Panc1 (cell line): ENCODE measurements around the gene B3GALT2. TPM values are rescaled to one million over a fixed set of nuclear protein-coding genes. Genes with fewer than 3 reads are reported as not detected.

Experiments used
- ATAC-seq: fragments of 200-7000 bp; cut with Tn5 transposase; 2 replicates; pipeline ENCODE4 v1.9.1; 2020; ENCODE audit warnings: mild to moderate bottlenecking, moderate library complexity
- BruUV-seq: library from RNA; stranded (reverse); fragments of 400-500 nt; replicated peaks from 2 replicates; lab custom pipeline; 2021; lab: Mats Ljungman, UMichigan
- CTCF ChIA-PET: fragments of 300-600 bp; sonication (Branson Sonifier 250); formaldehyde crosslinking; loops from one replicate; lab custom pipeline; 2022; ENCODE audit warnings: antibody characterized with exemption; lab: Charles Lee
- POLR2A ChIA-PET: fragments of 300-600 bp; sonication (Branson Sonifier 250); formaldehyde crosslinking; loops from one replicate; lab custom pipeline; 2022; ENCODE audit warnings: antibody characterized with exemption; lab: Charles Lee
- DNase-seq: peaks from one replicate; pipeline ENCODE4 v3.0.0-alpha.2; 2010; ENCODE audit warnings: low read depth, low spot score
- H3K27ac ChIP-seq: 2 replicates; pipeline ENCODE4 v1.5.1; 2011; ENCODE audit warnings: mild to moderate bottlenecking, low read length, inconsistent platforms
- H3K27me3 ChIP-seq: fragments of 200-500 bp; sonication (Bioruptor generic); 2 replicates; pipeline ENCODE4 v1.6.0; 2014; ENCODE audit warnings: low read length, inconsistent platforms; ENCODE audit not compliant: control insufficient read depth, insufficient read depth
- H3K36me3 ChIP-seq: fragments of 200-500 bp; sonication (Bioruptor generic); 2 replicates; pipeline ENCODE4 v1.5.1; 2014; ENCODE audit warnings: inconsistent platforms, mild to moderate bottlenecking, low read length, moderate library complexity; ENCODE audit not compliant: control insufficient read depth, insufficient read depth
- H3K4me1 ChIP-seq: 2 replicates; pipeline ENCODE4 v1.5.1; 2011; ENCODE audit warnings: inconsistent platforms, mild to moderate bottlenecking, low read length, moderate library complexity; ENCODE audit not compliant: control insufficient read depth, insufficient read depth
- H3K4me3 ChIP-seq, 2 experiments: 2 replicates each; pipeline ENCODE4 v1.5.1; 2011 to 2012; ENCODE audit warnings: low read depth in 2 of 2, low read length in 2 of 2, mild to moderate bottlenecking in 2 of 2, inconsistent platforms in 1 of 2, moderate library complexity in 1 of 2
- H3K9me3 ChIP-seq: fragments of 200-500 bp; sonication (Bioruptor generic); 2 replicates; pipeline ENCODE4 v1.5.1; 2014; ENCODE audit warnings: low read depth, mild to moderate bottlenecking, inconsistent platforms, low read length, moderate library complexity; ENCODE audit not compliant: control insufficient read depth, insufficient read depth
- POLR2AphosphoS5 ChIP-seq: IDR thresholded peaks from 2 replicates; pipeline ENCODE4 v1.6.1; 2012; ENCODE audit warnings: mild to moderate bottlenecking, low read depth, low read length, moderate library complexity
- SIN3A ChIP-seq: IDR thresholded peaks from 2 replicates; pipeline ENCODE4 v1.6.1; 2012; ENCODE audit warnings: low read depth, mild to moderate bottlenecking, low read length, moderate library complexity, borderline replicate concordance; ENCODE audit not compliant: insufficient read depth
- TCF7L2 ChIP-seq: IDR thresholded peaks from 2 replicates; pipeline ENCODE4 v1.6.1; 2011; ENCODE audit warnings: mild to moderate bottlenecking, low read depth, low read length, inconsistent platforms
- in situ Hi-C: cut with HindIII; loops from 2 replicates; pipeline ENCODE4 v1.10.0; 2016; ENCODE audit warnings: low sequenced_read_pairs, low pct_unique_long_range_greater_than_20kb
- intact Hi-C: fragments of 100-400 bp; cut with micrococcal nuclease; formaldehyde crosslinking; loops from one replicate; pipeline ENCODE4 v1.10.0; 2022; ENCODE audit not compliant: unreplicated experiment
- total RNA-seq: library from RNA; stranded (reverse); gene quantifications from one replicate; pipeline ENCODE4 v1.2.1, GENCODE V29; 2021; ENCODE audit not compliant: unreplicated experiment
- TF ChIP-seq, protein P1 (sequence below): fragments of 450-650 bp; IDR thresholded peaks from 2 replicates; pipeline ENCODE4 v1.5.1; 2017; ENCODE audit warnings: mild to moderate bottlenecking
- TF ChIP-seq, protein P2 (sequence below), 2 experiments: IDR thresholded peaks; 2 replicates each; pipeline ENCODE4 v1.6.1; 2011 to 2012; ENCODE audit warnings: low read depth in 2 of 2, control low read depth in 1 of 2, low read length in 1 of 2, mild to moderate bottlenecking in 1 of 2, moderate library complexity in 1 of 2; ENCODE audit not compliant: insufficient read depth in 1 of 2

The B3GALT2 gene
- total RNA-seq, 1 experiment from 2014 or later = 0.08 TPM

DNA sequence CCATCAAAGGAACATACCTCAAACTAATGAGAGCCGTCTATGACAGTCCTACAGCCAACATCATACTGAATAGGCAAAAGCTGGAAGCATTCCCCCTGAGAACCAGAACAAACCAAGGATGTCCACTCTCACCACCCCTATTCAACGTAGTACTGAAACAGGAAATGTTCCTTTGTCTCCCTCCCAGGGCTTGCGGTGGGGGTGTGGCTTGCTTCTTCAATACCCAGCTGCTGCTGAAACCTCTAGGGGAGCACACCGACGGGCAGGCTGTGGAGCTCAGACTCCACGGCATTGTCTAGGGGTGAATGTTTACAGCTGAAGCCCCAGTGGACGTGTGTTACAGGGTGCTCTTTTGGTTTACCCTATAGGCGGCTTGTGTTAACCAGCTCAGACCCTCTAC is 30.5 kb upstream of the B3GALT2 start:
- no peaks in the 10 kb centered on the region for H3K27me3 ChIP-seq
- DNase-seq = no peak
- no peak overlapping the region for H3K27ac ChIP-seq
- intact Hi-C loops (no loop called here), in situ Hi-C loops (no loop called here)
- ATAC-seq = peak; percentile 26; the same call in 1 of the 2 replicates
- H3K4me3 ChIP-seq = no peak overlapping the region
- POLR2A ChIA-PET = no interaction called here
- no peaks in the 10 kb centered on the region; the same call in 1 of the 2 replicates for H3K4me1 ChIP-seq
- CTCF ChIA-PET = no interaction called here
- H3K9me3 ChIP-seq = no peaks in the 10 kb centered on the region
- TF ChIP-seq, protein P1, sequence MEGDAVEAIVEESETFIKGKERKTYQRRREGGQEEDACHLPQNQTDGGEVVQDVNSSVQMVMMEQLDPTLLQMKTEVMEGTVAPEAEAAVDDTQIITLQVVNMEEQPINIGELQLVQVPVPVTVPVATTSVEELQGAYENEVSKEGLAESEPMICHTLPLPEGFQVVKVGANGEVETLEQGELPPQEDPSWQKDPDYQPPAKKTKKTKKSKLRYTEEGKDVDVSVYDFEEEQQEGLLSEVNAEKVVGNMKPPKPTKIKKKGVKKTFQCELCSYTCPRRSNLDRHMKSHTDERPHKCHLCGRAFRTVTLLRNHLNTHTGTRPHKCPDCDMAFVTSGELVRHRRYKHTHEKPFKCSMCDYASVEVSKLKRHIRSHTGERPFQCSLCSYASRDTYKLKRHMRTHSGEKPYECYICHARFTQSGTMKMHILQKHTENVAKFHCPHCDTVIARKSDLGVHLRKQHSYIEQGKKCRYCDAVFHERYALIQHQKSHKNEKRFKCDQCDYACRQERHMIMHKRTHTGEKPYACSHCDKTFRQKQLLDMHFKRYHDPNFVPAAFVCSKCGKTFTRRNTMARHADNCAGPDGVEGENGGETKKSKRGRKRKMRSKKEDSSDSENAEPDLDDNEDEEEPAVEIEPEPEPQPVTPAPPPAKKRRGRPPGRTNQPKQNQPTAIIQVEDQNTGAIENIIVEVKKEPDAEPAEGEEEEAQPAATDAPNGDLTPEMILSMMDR = no peak
- TF ChIP-seq SIN3A = no peak
- TF ChIP-seq, protein P2, sequence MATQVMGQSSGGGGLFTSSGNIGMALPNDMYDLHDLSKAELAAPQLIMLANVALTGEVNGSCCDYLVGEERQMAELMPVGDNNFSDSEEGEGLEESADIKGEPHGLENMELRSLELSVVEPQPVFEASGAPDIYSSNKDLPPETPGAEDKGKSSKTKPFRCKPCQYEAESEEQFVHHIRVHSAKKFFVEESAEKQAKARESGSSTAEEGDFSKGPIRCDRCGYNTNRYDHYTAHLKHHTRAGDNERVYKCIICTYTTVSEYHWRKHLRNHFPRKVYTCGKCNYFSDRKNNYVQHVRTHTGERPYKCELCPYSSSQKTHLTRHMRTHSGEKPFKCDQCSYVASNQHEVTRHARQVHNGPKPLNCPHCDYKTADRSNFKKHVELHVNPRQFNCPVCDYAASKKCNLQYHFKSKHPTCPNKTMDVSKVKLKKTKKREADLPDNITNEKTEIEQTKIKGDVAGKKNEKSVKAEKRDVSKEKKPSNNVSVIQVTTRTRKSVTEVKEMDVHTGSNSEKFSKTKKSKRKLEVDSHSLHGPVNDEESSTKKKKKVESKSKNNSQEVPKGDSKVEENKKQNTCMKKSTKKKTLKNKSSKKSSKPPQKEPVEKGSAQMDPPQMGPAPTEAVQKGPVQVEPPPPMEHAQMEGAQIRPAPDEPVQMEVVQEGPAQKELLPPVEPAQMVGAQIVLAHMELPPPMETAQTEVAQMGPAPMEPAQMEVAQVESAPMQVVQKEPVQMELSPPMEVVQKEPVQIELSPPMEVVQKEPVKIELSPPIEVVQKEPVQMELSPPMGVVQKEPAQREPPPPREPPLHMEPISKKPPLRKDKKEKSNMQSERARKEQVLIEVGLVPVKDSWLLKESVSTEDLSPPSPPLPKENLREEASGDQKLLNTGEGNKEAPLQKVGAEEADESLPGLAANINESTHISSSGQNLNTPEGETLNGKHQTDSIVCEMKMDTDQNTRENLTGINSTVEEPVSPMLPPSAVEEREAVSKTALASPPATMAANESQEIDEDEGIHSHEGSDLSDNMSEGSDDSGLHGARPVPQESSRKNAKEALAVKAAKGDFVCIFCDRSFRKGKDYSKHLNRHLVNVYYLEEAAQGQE (IDR thresholded peaks at IDR 0.05; ENCODE audit: insufficient read depth in 1 of 2, low read depth in 2 of 2, low read length in 1 of 2) = no peak
- TF ChIP-seq TCF7L2 = no peak
- no peak for TF ChIP-seq POLR2AphosphoS5
- BruUV-seq = no TSS peak
- peaks cover 7% of the 10 kb centered on the region; the same call in 1 of the 2 replicates for H3K36me3 ChIP-seq

DNA sequence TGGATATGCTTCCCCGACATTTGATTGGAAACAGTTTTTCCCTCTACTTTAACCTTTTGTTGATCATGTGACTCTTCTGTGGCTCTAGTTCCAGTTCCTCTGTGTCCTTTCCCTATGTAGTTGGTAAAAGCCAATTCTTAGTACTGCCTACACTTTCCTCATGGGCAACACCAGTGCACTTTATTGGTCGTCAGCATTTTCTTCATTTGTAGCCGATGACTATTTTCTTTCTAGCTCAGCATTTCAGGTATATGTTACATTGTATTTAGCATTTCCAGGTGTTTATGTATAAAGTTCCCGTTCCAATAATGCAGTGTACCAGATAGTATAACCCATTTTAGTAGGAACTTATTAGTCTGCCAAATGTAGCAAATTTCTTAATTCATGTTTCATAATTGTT is 27.6 kb upstream of the B3GALT2 start:
- TF ChIP-seq SIN3A (no peak), POLR2AphosphoS5 (no peak), TCF7L2 (no peak)
- TF ChIP-seq, protein P2 (IDR thresholded peaks at IDR 0.05; ENCODE audit: insufficient read depth in 1 of 2, low read depth in 2 of 2, low read length in 1 of 2) = no peak
- TF ChIP-seq, protein P1 = no peak
- H3K36me3 ChIP-seq = peaks cover 11% of the 10 kb centered on the region; the same call in 1 of the 2 replicates
- H3K27me3 ChIP-seq = no peaks in the 10 kb centered on the region
- ChIA-PET POLR2A (no interaction called here), CTCF (no interaction called here)
- ATAC-seq (no peak), DNase-seq (no peak)
- H3K9me3 ChIP-seq = no peaks in the 10 kb centered on the region
- H3K4me1 ChIP-seq = no peaks in the 10 kb centered on the region
- no peak overlapping the region for H3K4me3 ChIP-seq
- H3K27ac ChIP-seq = no peak overlapping the region
- intact Hi-C loops (no loop called here), in situ Hi-C loops (no loop called here)
- no TSS peak for BruUV-seq
